DOHH2 (cell line): ENCODE results near the gene RPS27.
"Not testable (repeated sequence)": the region's sequence is repeated elsewhere in the genome, so short reads cannot be mapped to it uniquely, and the experiment has no call there.

Source experiments
- H3F3A ChIP-seq: fragments of 200-600 bp; sonication (generic), shearing (Covaris generic); 2 replicates; pipeline ENCODE4 v1.6.0; 2016; ENCODE audit warnings: antibody characterized with exemption, mild to moderate bottlenecking; ENCODE audit not compliant: control insufficient read depth, insufficient read depth
- H3K27ac ChIP-seq: fragments of 200-600 bp; sonication (generic); 2 replicates; pipeline ENCODE4 v1.5.1; 2014; ENCODE audit warnings: low read depth, mild to moderate bottlenecking, low read length, moderate library complexity
- H3K27me3 ChIP-seq: fragments of 200-600 bp; sonication (generic); 2 replicates; pipeline ENCODE4 v1.6.1; 2014; ENCODE audit warnings: mild to moderate bottlenecking, low read length, mixed read lengths; ENCODE audit not compliant: control insufficient read depth
- H3K36me3 ChIP-seq: fragments of 200-600 bp; sonication (generic); 2 replicates; pipeline ENCODE4 v1.6.1; 2014; ENCODE audit warnings: mild to moderate bottlenecking, low read length, moderate library complexity, mixed read lengths; ENCODE audit not compliant: control insufficient read depth
- H3K4me1 ChIP-seq: fragments of 200-600 bp; sonication (generic); 2 replicates; pipeline ENCODE4 v1.6.1; 2014; ENCODE audit warnings: mild to moderate bottlenecking, low read length, mixed read lengths; ENCODE audit not compliant: control insufficient read depth
- H3K4me2 ChIP-seq: fragments of 200-600 bp; sonication (generic); 2 replicates; pipeline ENCODE4 v1.6.0; 2014; ENCODE audit warnings: mild to moderate bottlenecking, low read length, moderate library complexity
- H3K4me3 ChIP-seq: fragments of 200-600 bp; sonication (generic); 2 replicates; pipeline ENCODE4 v1.5.1; 2014; ENCODE audit warnings: mild to moderate bottlenecking, low read length, mixed read lengths
- H3K79me2 ChIP-seq: fragments of 200-600 bp; sonication (generic); 2 replicates; pipeline ENCODE4 v1.6.1; 2014; ENCODE audit warnings: mild to moderate bottlenecking, low read length, mixed read lengths; ENCODE audit not compliant: control insufficient read depth
- H3K9me2 ChIP-seq: fragments of 200-600 bp; sonication (generic); replicated peaks from 2 replicates; pipeline ENCODE4 v1.6.1; 2014; ENCODE audit warnings: mild to moderate bottlenecking, low read length, mixed read lengths; ENCODE audit not compliant: control insufficient read depth
- H3K9me3 ChIP-seq: fragments of 200-600 bp; sonication (generic); 2 replicates; pipeline ENCODE4 v1.6.1; 2014; ENCODE audit warnings: antibody characterized with exemption, low read length, mixed read lengths; ENCODE audit not compliant: control insufficient read depth, insufficient read depth
- H4K20me1 ChIP-seq: fragments of 200-600 bp; sonication (generic); 2 replicates; pipeline ENCODE4 v1.6.0; 2014; ENCODE audit warnings: low read depth, mild to moderate bottlenecking, antibody characterized with exemption, low read length, moderate library complexity; ENCODE audit not compliant: control insufficient read depth, insufficient read depth
- EZH2phosphoT487 ChIP-seq: fragments of 200-600 bp; sonication (generic); IDR thresholded peaks from 2 replicates; pipeline ENCODE4 v1.6.1; 2017; ENCODE audit warnings: borderline replicate concordance, mild to moderate bottlenecking, antibody characterized with exemption, low read length, moderate library complexity, mixed read lengths
- TF ChIP-seq, protein P1 (sequence below): fragments of 200-600 bp; sonication (generic); IDR thresholded peaks from one replicate; pipeline ENCODE4 v1.5.1; 2014; ENCODE audit warnings: antibody characterized with exemption, mild to moderate bottlenecking, low read depth, low read length; ENCODE audit not compliant: poor library complexity, severe bottlenecking

Gene RPS27

DNA sequence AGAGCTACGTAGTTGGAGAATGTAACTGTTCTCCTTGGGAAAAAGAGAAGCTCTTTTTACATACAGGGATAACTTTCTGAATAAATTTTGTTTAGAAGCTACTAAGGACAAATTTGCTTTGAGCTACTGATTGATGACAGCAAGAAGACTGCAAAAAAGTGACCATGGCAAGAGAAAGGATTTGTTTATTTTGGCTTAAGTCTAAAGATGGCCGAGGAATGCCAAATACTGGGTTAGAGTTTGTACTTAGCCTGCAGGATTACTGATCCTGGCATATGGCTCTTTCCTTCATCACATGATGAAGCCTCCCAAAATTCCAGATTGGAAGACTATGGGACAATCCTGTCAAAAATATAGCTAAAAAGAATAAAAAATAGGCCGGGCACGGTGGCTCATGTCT lies 28.7 kb downstream of the RPS27 start:
- H3K79me2 ChIP-seq: no peaks in the 10 kb centered on the region
- H3F3A ChIP-seq: no peaks in the 10 kb centered on the region
- H3K9me2 ChIP-seq: no peaks in the 10 kb centered on the region
- H3K27ac ChIP-seq: no peak overlapping the region
- no peaks in the 10 kb centered on the region for H3K36me3 ChIP-seq
- no peaks in the 10 kb centered on the region for H3K27me3 ChIP-seq
- no peak for TF ChIP-seq EZH2phosphoT487
- TF ChIP-seq, protein P1, sequence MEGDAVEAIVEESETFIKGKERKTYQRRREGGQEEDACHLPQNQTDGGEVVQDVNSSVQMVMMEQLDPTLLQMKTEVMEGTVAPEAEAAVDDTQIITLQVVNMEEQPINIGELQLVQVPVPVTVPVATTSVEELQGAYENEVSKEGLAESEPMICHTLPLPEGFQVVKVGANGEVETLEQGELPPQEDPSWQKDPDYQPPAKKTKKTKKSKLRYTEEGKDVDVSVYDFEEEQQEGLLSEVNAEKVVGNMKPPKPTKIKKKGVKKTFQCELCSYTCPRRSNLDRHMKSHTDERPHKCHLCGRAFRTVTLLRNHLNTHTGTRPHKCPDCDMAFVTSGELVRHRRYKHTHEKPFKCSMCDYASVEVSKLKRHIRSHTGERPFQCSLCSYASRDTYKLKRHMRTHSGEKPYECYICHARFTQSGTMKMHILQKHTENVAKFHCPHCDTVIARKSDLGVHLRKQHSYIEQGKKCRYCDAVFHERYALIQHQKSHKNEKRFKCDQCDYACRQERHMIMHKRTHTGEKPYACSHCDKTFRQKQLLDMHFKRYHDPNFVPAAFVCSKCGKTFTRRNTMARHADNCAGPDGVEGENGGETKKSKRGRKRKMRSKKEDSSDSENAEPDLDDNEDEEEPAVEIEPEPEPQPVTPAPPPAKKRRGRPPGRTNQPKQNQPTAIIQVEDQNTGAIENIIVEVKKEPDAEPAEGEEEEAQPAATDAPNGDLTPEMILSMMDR: no peak
- H3K9me3 ChIP-seq: no peaks in the 10 kb centered on the region
- H3K4me2 ChIP-seq: no peak overlapping the region
- H4K20me1 ChIP-seq: no peaks in the 10 kb centered on the region
- H3K4me3 ChIP-seq: no peak overlapping the region
- no peaks in the 10 kb centered on the region for H3K4me1 ChIP-seq

DNA sequence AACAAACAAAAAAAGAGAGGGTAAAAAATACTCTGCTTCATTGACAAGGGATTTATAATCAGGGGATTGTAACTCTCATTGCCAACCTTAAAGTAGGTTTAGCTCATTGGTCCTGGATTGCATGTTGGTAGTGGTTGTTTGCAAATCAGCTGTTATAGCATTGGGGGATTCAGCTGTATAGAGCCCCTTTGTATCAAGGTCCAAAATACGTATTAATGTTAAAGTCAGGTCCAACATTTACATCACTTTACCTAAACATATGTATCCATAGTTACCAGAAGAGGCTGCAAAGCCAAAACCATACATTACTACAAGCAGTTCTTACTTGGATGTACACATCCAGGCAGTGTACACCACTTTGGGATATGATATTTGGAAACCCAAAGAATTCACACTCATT lies 29.4 kb downstream of the RPS27 start:
- Histone ChIP-seq H3K4me2 (no peak overlapping the region), H4K20me1 (no peaks in the 10 kb centered on the region), H3K4me3 (no peak overlapping the region), H3K27ac (no peak overlapping the region), H3F3A (no peaks in the 10 kb centered on the region), H3K27me3 (no peaks in the 10 kb centered on the region), H3K9me2 (no peaks in the 10 kb centered on the region), H3K36me3 (no peaks in the 10 kb centered on the region), H3K9me3 (no peaks in the 10 kb centered on the region), H3K4me1 (no peaks in the 10 kb centered on the region), H3K79me2 (no peaks in the 10 kb centered on the region)
- TF ChIP-seq EZH2phosphoT487: no peak
- TF ChIP-seq, protein P1: no peak

DNA sequence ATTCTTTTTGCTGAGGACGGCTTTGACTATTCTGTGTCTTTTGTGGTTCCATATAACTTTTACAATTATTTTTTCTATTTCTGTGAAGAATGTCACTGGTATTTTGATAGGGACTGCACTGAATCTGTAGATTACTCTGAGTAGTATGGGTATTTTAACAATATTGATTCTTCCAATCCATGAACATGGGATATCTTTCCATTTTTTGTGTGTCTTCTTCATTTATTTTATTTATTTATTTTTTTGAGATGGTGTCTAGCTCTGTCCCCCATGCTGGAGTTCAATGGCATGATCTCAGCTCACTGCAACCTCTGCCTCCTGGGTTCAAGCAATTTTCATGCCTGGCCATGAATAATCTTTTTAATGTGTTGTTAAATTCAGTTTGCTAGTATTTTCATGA lies 43.1 kb downstream of the RPS27 start:
- H3K4me2 ChIP-seq, H3K9me3 ChIP-seq, H3K27ac ChIP-seq, H3K79me2 ChIP-seq, H3K27me3 ChIP-seq, H3K36me3 ChIP-seq, H3K9me2 ChIP-seq, H3K4me3 ChIP-seq, H4K20me1 ChIP-seq, H3K4me1 ChIP-seq, H3F3A ChIP-seq: not testable (repeated sequence)
